NOMO-1 treated with dmso at 0.1 percent for 144 hours (cell line): Measurements from ENCODE around the gene CADPS2.
"Not testable (repeated sequence)": the region's sequence is repeated elsewhere in the genome, so short reads cannot be mapped to it uniquely, and the experiment has no call there.

Experiments
- DNase-seq: peaks from one replicate; lab custom pipeline; 2025; ENCODE audit not compliant: unreplicated experiment; lab: John Stamatoyannopoulos, UW

The CADPS2 gene

GRCh38 chr7:122302761-122303530 is 583.3 kb downstream of the CADPS2 start:
- no peak for DNase-seq

- no peak for DNase-seq
These were observed 584.2 kb downstream of the CADPS2 start for GRCh38 chr7:122301858-122302760.

- no peak for DNase-seq
These were observed 585.1 kb downstream of the CADPS2 start for GRCh38 chr7:122300956-122301833.

GRCh38 chr7:122300211-122300932 is 585.9 kb downstream of the CADPS2 start:
- DNase-seq = no peak

- DNase-seq = no peak
These were observed 586.5 kb downstream of the CADPS2 start for GRCh38 chr7:122299624-122300210.

GRCh38 chr7:122298618-122299017 is 587.6 kb downstream of the CADPS2 start:
- no peak for DNase-seq

GRCh38 chr7:122298131-122298530 is 588.1 kb downstream of the CADPS2 start:
- DNase-seq = no peak

GRCh38 chr7:122291189-122291588 is 595.1 kb downstream of the CADPS2 start:
- no peak for DNase-seq

- no peak for DNase-seq
These were observed 595.8 kb downstream of the CADPS2 start for GRCh38 chr7:122290476-122290875.

- DNase-seq = no peak
These were observed 596.8 kb downstream of the CADPS2 start for GRCh38 chr7:122289426-122289825.

GRCh38 chr7:122284608-122285007 is 601.7 kb downstream of the CADPS2 start:
- not testable (repeated sequence) for DNase-seq

- DNase-seq = no peak
These were observed 613.1 kb downstream of the CADPS2 start for GRCh38 chr7:122273117-122273516.

GRCh38 chr7:122269241-122269640 is 617.0 kb downstream of the CADPS2 start:
- no peak for DNase-seq
